ENCODE data around the gene TOMT.
A peak's percentile ranks its signal among the peaks of the same experiment; 100 is the strongest.

The TOMT gene

GRCh38 chr11:72067676-72068075, 38.0 kb upstream of the TOMT start:
- Histone ChIP-seq H3K4me3 (ENCODE audit: low read depth, low read length) (no peak overlapping the region), H3K36me3 (replicated peaks) (no peaks in the 10 kb centered on the region), H3K27ac (no peak overlapping the region), H3K27me3 (replicated peaks) (no peaks in the 10 kb centered on the region)
- no peak for TF ChIP-seq CTCF (IDR thresholded peaks at IDR 0.05; ENCODE audit: low read depth, low read length, missing control alignments)
- DNase-seq: no peak
- in situ Hi-C loops (cut with HindIII; ENCODE audit: low pct_ligation_motif_present, low sequenced_read_pairs): no loop called here

- Histone ChIP-seq H3K4me3 (ENCODE audit: low read depth, low read length) (no peak overlapping the region), H3K36me3 (replicated peaks) (no peaks in the 10 kb centered on the region), H3K27ac (peak overlapping the region; percentile 53), H3K27me3 (replicated peaks) (no peaks in the 10 kb centered on the region)
- in situ Hi-C loops (cut with HindIII; ENCODE audit: low pct_ligation_motif_present, low sequenced_read_pairs): no loop called here
- no peak for DNase-seq
- no peak for TF ChIP-seq CTCF (IDR thresholded peaks at IDR 0.05; ENCODE audit: low read depth, low read length, missing control alignments)
Measured at GRCh38 chr11:72069200-72069599, 36.5 kb upstream of the TOMT start.

- in situ Hi-C loops (cut with HindIII; ENCODE audit: low pct_ligation_motif_present, low sequenced_read_pairs): no loop called here
- Histone ChIP-seq H3K36me3 (replicated peaks) (no peaks in the 10 kb centered on the region), H3K27ac (peak overlapping the region; percentile 53), H3K4me3 (ENCODE audit: low read depth, low read length) (no peak overlapping the region), H3K27me3 (replicated peaks) (no peaks in the 10 kb centered on the region)
- TF ChIP-seq CTCF (IDR thresholded peaks at IDR 0.05; ENCODE audit: low read depth, low read length, missing control alignments): no peak
- DNase-seq: peak; percentile 63
Measured at GRCh38 chr11:72069787-72070251, 35.9 kb upstream of the TOMT start.

- Histone ChIP-seq H3K4me3 (ENCODE audit: low read depth, low read length) (no peak overlapping the region), H3K36me3 (replicated peaks) (no peaks in the 10 kb centered on the region), H3K27ac (peak overlapping the region; percentile 53), H3K27me3 (replicated peaks) (no peaks in the 10 kb centered on the region)
- no peak for TF ChIP-seq CTCF (IDR thresholded peaks at IDR 0.05; ENCODE audit: low read depth, low read length, missing control alignments)
- DNase-seq: no peak
- in situ Hi-C loops (cut with HindIII; ENCODE audit: low pct_ligation_motif_present, low sequenced_read_pairs): no loop called here
Measured at GRCh38 chr11:72070491-72070890, 35.2 kb upstream of the TOMT start.

- Histone ChIP-seq H3K27me3 (replicated peaks) (no peaks in the 10 kb centered on the region), H3K36me3 (replicated peaks) (no peaks in the 10 kb centered on the region), H3K4me3 (ENCODE audit: low read depth, low read length) (no peak overlapping the region), H3K27ac (peak overlapping the region; percentile 65)
- no peak for TF ChIP-seq CTCF (IDR thresholded peaks at IDR 0.05; ENCODE audit: low read depth, low read length, missing control alignments)
- in situ Hi-C loops (cut with HindIII; ENCODE audit: low pct_ligation_motif_present, low sequenced_read_pairs): no loop called here
- DNase-seq: peak; percentile 72
Measured at GRCh38 chr11:72072348-72072747, 33.4 kb upstream of the TOMT start.

- Histone ChIP-seq H3K27ac (no peak overlapping the region), H3K27me3 (replicated peaks) (no peaks in the 10 kb centered on the region), H3K4me3 (ENCODE audit: low read depth, low read length) (no peak overlapping the region), H3K36me3 (replicated peaks) (no peaks in the 10 kb centered on the region)
- peak; percentile 41 for TF ChIP-seq CTCF (IDR thresholded peaks at IDR 0.05; ENCODE audit: low read depth, low read length, missing control alignments)
- no peak for DNase-seq
- in situ Hi-C loops (cut with HindIII; ENCODE audit: low pct_ligation_motif_present, low sequenced_read_pairs): no loop called here
Measured at GRCh38 chr11:72075109-72075508, 30.6 kb upstream of the TOMT start.

All from brain microvascular endothelial cell (primary cell).